K562 (cell line): Measurements from ENCODE around the gene SLC6A8.

Experiments used
- CEBPB ChIP-seq: fragments of 450-650 bp; IDR thresholded peaks from 2 replicates; pipeline ENCODE4 v1.6.1; 2016; ENCODE audit warnings: missing genetic modification characterization, missing compliant biosample characterization
- EZH2 ChIP-seq: IDR thresholded peaks from 2 replicates; pipeline ENCODE4 v1.6.1; 2012; ENCODE audit warnings: low read depth, mild to moderate bottlenecking, inconsistent platforms, low read length, borderline replicate concordance
- HDAC2 ChIP-seq: fragments of 450-650 bp; IDR thresholded peaks from 2 replicates; pipeline ENCODE4 v1.6.1; 2016; ENCODE audit warnings: mild to moderate bottlenecking
- USF2 ChIP-seq: sonication (generic); formaldehyde crosslinking; IDR thresholded peaks from 2 replicates; pipeline ENCODE4 v1.5.0; 2020; ENCODE audit warnings: missing genetic modification reagents
- XRCC3 ChIP-seq: fragments of 450-650 bp; IDR thresholded peaks from 2 replicates; pipeline ENCODE4 v1.6.1; 2017; ENCODE audit warnings: mild to moderate bottlenecking, moderate library complexity
- TF ChIP-seq, protein P1 (sequence below): fragments of 250-450 bp; sonication (Bioruptor Pico); IDR thresholded peaks from 2 replicates; pipeline ENCODE4 v1.5.0; 2021
- TF ChIP-seq, protein P2 (sequence below): sonication (generic); formaldehyde crosslinking; IDR thresholded peaks from 2 replicates; pipeline ENCODE4 v1.8.0; 2022; ENCODE audit warnings: mild to moderate bottlenecking, low read depth, missing genetic modification reagents

- TF ChIP-seq XRCC3 (no peak), USF2 (CRISPR knock-in tag) (no peak), EZH2 (no peak), CEBPB (tag) (no peak), HDAC2 (no peak)
- TF ChIP-seq, protein P1, sequence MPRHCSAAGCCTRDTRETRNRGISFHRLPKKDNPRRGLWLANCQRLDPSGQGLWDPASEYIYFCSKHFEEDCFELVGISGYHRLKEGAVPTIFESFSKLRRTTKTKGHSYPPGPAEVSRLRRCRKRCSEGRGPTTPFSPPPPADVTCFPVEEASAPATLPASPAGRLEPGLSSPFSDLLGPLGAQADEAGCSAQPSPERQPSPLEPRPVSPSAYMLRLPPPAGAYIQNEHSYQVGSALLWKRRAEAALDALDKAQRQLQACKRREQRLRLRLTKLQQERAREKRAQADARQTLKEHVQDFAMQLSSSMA, result no peak
- TF ChIP-seq, protein P2, sequence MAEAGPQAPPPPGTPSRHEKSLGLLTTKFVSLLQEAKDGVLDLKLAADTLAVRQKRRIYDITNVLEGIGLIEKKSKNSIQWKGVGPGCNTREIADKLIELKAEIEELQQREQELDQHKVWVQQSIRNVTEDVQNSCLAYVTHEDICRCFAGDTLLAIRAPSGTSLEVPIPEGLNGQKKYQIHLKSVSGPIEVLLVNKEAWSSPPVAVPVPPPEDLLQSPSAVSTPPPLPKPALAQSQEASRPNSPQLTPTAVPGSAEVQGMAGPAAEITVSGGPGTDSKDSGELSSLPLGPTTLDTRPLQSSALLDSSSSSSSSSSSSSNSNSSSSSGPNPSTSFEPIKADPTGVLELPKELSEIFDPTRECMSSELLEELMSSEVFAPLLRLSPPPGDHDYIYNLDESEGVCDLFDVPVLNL (CRISPR knock-in tag), result no peak
Observed at GRCh38 chrX:153651540-153652079, 36.1 kb upstream of the SLC6A8 start.
